Measurements from ENCODE around the gene SCGB1D1.

Gene SCGB1D1

GRCh38 chr11:62221498-62221897, 31.5 kb downstream of the SCGB1D1 start:
- in situ Hi-C loops (cut with MboI; ENCODE audit: low sequenced_read_pairs): no loop called here

- in situ Hi-C loops (cut with MboI; ENCODE audit: low sequenced_read_pairs): no loop called here
Observed at GRCh38 chr11:62223095-62223494, 33.1 kb downstream of the SCGB1D1 start.

DNA sequence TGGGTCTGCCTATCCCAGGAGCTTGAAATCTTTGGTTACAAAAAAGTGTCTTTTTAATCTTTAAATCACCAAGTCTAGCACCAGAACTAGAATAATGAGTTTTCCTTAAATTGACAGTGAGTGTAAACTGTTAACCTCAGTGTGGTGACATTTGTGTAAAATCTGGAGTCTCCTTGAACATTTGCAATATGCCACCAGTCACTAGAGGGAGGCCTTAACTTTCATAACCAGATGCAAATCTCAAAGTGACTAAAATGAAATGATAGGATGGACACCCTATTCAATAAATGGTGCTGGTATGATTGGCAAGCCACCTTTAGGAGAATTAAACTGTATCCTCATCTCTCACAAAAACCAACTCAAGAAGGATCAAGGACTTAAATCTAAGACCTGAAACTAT, 43.7 kb downstream of the SCGB1D1 start:
- in situ Hi-C loops (cut with MboI; ENCODE audit: low sequenced_read_pairs): no loop called here

GRCh38 chr11:62236187-62236586, 46.2 kb downstream of the SCGB1D1 start:
- in situ Hi-C loops (cut with MboI; ENCODE audit: low sequenced_read_pairs): no loop called here

DNA sequence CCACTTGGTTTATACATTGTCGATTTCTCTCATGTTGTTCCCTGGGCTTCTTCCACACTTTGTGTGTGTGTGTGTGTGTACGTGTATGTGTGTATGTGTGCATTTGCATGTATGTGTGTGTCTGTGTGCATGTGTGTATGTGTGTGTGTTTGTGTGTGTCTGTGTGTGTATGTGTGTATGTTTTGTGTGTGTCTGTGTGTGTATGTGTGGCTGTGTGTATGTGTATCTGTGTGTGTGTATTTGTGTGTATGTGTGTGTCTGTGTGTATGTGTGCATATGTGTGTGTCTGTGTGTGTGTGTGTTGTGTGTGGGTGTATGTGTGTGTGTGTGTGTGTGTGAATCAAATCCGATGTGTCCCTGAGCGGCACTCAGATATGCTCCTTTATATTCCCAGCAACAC, 47.5 kb downstream of the SCGB1D1 start:
- in situ Hi-C loops (cut with MboI; ENCODE audit: low sequenced_read_pairs): no loop called here

DNA sequence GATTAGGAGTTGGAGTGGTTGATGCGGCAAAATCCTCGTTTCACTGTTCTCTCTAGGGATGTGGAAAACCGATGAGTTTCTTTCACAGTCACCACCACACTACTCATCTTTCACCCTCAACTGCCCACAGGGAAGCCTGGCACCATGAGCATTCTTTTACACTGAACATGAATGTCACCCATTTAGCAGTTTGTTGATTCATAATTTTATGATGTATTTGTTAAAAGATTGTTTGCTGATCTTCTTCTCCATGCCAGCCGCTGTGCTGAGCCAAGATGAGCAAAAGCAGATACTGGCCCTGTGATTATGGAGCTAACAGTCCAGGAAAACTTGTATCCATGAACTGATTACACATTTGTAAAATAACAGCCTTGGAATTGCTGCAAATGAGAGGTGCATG, 48.1 kb downstream of the SCGB1D1 start:
- in situ Hi-C loops (cut with MboI; ENCODE audit: low sequenced_read_pairs): no loop called here

DNA sequence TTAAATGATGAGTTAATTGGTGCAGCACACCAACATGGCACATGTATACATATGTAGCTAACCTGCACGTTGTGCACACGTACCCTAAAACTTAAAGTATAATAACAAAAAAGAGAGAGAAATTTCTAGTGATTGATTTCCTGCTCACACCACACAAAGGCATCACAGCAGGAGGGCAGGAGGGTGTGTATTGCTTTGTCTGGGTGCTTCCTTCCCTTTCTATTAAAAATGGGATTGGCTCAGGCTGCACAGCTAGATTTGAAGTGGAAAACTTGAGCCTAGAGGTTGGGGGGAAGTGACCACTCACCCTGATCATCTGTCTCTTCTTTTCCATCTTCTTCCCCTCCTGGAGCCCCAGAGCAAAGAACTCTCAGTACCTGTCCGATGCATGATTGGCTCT, 51.1 kb downstream of the SCGB1D1 start:
- in situ Hi-C loops (cut with MboI; ENCODE audit: low sequenced_read_pairs): no loop called here

DNA sequence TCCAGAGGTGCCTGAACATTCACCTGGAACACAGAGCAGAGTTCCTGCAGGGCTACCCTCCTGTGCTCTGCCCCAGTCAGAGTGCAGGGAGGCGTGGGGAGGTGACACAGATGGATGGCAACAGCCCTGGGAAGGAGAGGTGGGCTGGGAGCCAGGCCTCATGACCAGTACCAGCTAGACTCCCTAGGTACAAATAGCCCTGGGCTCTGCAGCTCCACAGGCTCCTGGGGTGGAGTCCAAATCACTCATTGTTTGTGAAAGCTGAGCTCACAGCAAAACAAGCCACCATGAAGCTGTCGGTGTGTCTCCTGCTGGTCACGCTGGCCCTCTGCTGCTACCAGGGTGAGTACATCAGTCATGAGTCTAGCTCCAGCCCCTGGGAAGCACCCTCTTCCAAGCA, 52.0 kb downstream of the SCGB1D1 start, which contains the start of gene SCGB1D2:
Gene SCGB1D2, plus strand, starts transcription at position 219 of the 400 bp plus-strand sequence. Its CDS starts 69 bp downstream, at position 288.
- in situ Hi-C loops (cut with MboI; ENCODE audit: low sequenced_read_pairs): no loop called here
